ENCODE measurements around the gene PPP1R12B. TPM values are rescaled to one million over a fixed set of nuclear protein-coding genes. Genes with fewer than 3 reads are reported as not detected.
"Not testable (repeated sequence)": the region's sequence is repeated elsewhere in the genome, so short reads cannot be mapped to it uniquely, and the experiment has no call there.

The PPP1R12B gene
- total RNA-seq, 2 experiments from 2014 or later: 19.1 to 23.5 TPM

- no peak overlapping the region for H3K4me2 ChIP-seq (ENCODE audit: low read length)
- H3K4me3 ChIP-seq (ENCODE audit: low read depth, low read length, poor library complexity, severe bottlenecking): no peak overlapping the region
- no peaks in the 10 kb centered on the region for H3K79me2 ChIP-seq (ENCODE audit: insufficient read depth, low read depth, low read length)
- H2AFZ ChIP-seq (ENCODE audit: low read length): no peak overlapping the region
- H3K4me1 ChIP-seq (ENCODE audit: insufficient read depth, low read length, poor library complexity, severe bottlenecking): no peaks in the 10 kb centered on the region
- ChIA-PET POLR2A (no interaction called here), CTCF (ENCODE audit: unreplicated experiment) (no interaction called here)
- TF ChIP-seq CTCF (conservative IDR thresholded peaks at IDR 0.05; ENCODE audit: low read length) (no peak), EZH2phosphoT487 (IDR thresholded peaks at IDR 0.05; ENCODE audit: borderline replicate concordance, low read depth, low read length) (no peak)
- H4K20me1 ChIP-seq (ENCODE audit: insufficient read depth, low read length): no peaks in the 10 kb centered on the region
- no TSS peak for BruUV-seq (replicated peaks)
- H3K27ac ChIP-seq (ENCODE audit: low read depth, low read length, poor library complexity, severe bottlenecking): no peak overlapping the region
- H3K9me3 ChIP-seq (ENCODE audit: low read length): no peaks in the 10 kb centered on the region
- intact Hi-C loops (cut with micrococcal nuclease; ENCODE audit: unreplicated experiment): no loop called here
- no peaks in the 10 kb centered on the region for H3K36me3 ChIP-seq (ENCODE audit: insufficient read depth, low read length)
- H3K9me2 ChIP-seq (ENCODE audit: insufficient read depth, low read length): no peaks in the 10 kb centered on the region
- DNase-seq (ENCODE audit: low spot score): no peak
These were observed 289.7 kb downstream of the PPP1R12B start for GRCh38 chr1:202638019-202638700.

DNA sequence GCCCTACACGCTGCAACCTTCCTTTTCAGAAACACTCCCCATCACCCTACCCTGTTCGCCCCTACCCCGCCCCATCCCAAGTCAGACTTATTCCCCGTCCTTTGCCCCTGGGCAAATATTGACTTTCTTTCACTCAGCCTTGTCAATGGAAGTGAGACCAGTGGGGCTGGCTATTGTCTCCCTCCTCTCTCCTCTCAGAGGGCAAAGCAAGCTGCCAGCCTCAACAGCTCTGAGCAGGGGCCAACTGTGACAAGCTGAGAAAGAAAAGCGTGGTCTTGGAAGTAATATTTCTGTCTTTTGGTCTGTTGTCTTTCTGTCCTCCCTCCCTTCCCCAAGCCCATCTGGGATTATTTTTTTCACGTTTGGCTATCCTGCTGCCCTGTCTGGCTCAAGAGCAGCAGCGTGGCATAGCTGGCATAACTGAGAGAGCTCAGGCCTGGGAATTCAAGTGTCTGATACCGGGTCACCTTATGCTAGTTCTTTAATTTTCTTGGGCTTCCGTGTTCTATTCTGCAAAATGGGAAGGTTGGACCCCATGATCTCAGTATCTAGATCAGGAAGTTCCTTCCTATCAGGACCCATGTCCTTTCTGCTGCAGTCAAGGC, 290.3 kb downstream of the PPP1R12B start:
- H4K20me1 ChIP-seq (ENCODE audit: insufficient read depth, low read length); H3K27ac ChIP-seq (ENCODE audit: low read depth, low read length, poor library complexity, severe bottlenecking); H3K36me3 ChIP-seq (ENCODE audit: insufficient read depth, low read length); DNase-seq (ENCODE audit: low spot score); H3K4me1 ChIP-seq (ENCODE audit: insufficient read depth, low read length, poor library complexity, severe bottlenecking); POLR2A ChIA-PET; H3K4me2 ChIP-seq (ENCODE audit: low read length); H3K9me3 ChIP-seq (ENCODE audit: low read length); intact Hi-C loops (cut with micrococcal nuclease; ENCODE audit: unreplicated experiment); H3K4me3 ChIP-seq (ENCODE audit: low read depth, low read length, poor library complexity, severe bottlenecking); H2AFZ ChIP-seq (ENCODE audit: low read length); BruUV-seq (replicated peaks); H3K9me2 ChIP-seq (ENCODE audit: insufficient read depth, low read length); CTCF ChIA-PET (ENCODE audit: unreplicated experiment); H3K79me2 ChIP-seq (ENCODE audit: insufficient read depth, low read depth, low read length): not testable (repeated sequence)

DNA sequence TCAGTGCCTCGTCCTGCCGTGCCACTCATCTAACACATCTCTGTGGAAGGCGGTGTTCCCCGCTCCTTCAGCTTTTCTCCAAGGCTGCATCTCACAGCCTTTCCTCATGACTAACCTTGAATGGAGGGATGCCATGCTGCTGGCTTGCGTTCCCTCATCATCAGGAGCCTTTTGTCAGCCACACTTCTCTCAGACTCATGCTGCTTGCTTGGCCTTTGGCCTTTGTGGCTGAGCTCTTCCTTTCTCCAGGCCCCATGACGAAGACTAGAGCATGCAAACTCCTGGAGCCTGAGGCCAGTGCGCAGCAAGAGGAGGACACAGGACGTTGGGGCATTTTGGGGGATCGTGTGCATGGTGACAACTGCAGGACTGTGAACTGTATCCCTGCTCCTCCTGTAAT, 291.0 kb downstream of the PPP1R12B start:
- no peaks in the 10 kb centered on the region for H3K36me3 ChIP-seq (ENCODE audit: insufficient read depth, low read length)
- no peak for DNase-seq (ENCODE audit: low spot score)
- no TSS peak for BruUV-seq (replicated peaks)
- no peaks in the 10 kb centered on the region for H3K79me2 ChIP-seq (ENCODE audit: insufficient read depth, low read depth, low read length)
- H3K4me1 ChIP-seq (ENCODE audit: insufficient read depth, low read length, poor library complexity, severe bottlenecking): no peaks in the 10 kb centered on the region
- CTCF ChIA-PET (ENCODE audit: unreplicated experiment): no interaction called here
- H3K4me3 ChIP-seq (ENCODE audit: low read depth, low read length, poor library complexity, severe bottlenecking): no peak overlapping the region
- H4K20me1 ChIP-seq (ENCODE audit: insufficient read depth, low read length): no peaks in the 10 kb centered on the region
- POLR2A ChIA-PET: no interaction called here
- no peak overlapping the region for H2AFZ ChIP-seq (ENCODE audit: low read length)
- no peaks in the 10 kb centered on the region for H3K9me3 ChIP-seq (ENCODE audit: low read length)
- H3K9me2 ChIP-seq (ENCODE audit: insufficient read depth, low read length): no peaks in the 10 kb centered on the region
- intact Hi-C loops (cut with micrococcal nuclease; ENCODE audit: unreplicated experiment): no loop called here
- no peak overlapping the region for H3K4me2 ChIP-seq (ENCODE audit: low read length)
- H3K27ac ChIP-seq (ENCODE audit: low read depth, low read length, poor library complexity, severe bottlenecking): no peak overlapping the region
- TF ChIP-seq EZH2phosphoT487 (IDR thresholded peaks at IDR 0.05; ENCODE audit: borderline replicate concordance, low read depth, low read length) (no peak), CTCF (conservative IDR thresholded peaks at IDR 0.05; ENCODE audit: low read length) (no peak)

Data from OCI-LY7 (cell line).